ENCODE measurements around the gene TGIF1.

- TF ChIP-seq CTCF (conservative IDR thresholded peaks at IDR 0.05; ENCODE audit: low read length) (peak; percentile 48), EZH2phosphoT487 (IDR thresholded peaks at IDR 0.05; ENCODE audit: borderline replicate concordance) (no peak)
These were observed 8.7 kb upstream of the TGIF1 start for GRCh38 chr18:3441290-3441689.

Data from Loucy (cell line).